K562 (cell line): ENCODE measurements around the gene GSG1. TPM values are rescaled to one million over a fixed set of nuclear protein-coding genes. Genes with fewer than 3 reads are reported as not detected.

Experiments used
- CBX2 ChIP-seq: fragments of 200-600 bp; sonication (generic); IDR thresholded peaks from one replicate; pipeline ENCODE4 v1.6.1; 2012; ENCODE audit warnings: mild to moderate bottlenecking, low read length, inconsistent platforms; ENCODE audit not compliant: insufficient read depth, poor library complexity, severe bottlenecking
- NFYB ChIP-seq: IDR thresholded peaks from 2 replicates; pipeline ENCODE4 v1.6.1; 2011; ENCODE audit warnings: mild to moderate bottlenecking, moderate library complexity; ENCODE audit not compliant: insufficient read length; ENCODE audit errors: extremely low read depth
- NUFIP1 ChIP-seq: fragments of 450-650 bp; IDR thresholded peaks from 2 replicates; pipeline ENCODE4 v1.6.1; 2018; ENCODE audit not compliant: partially characterized antibody
- TAF7 ChIP-seq: fragments of 450-650 bp; IDR thresholded peaks from 2 replicates; pipeline ENCODE4 v1.6.1; 2016; ENCODE audit warnings: missing genetic modification characterization, missing compliant biosample characterization
- TCF7L2 ChIP-seq: fragments of 150-350 bp; IDR thresholded peaks from 2 replicates; pipeline ENCODE4 v1.6.1; 2016; ENCODE audit warnings: low read depth, mild to moderate bottlenecking, low read length, moderate library complexity
- ZNF212 ChIP-seq: fragments of 450-650 bp; formaldehyde crosslinking; IDR thresholded peaks from 2 replicates; pipeline ENCODE4 v1.4.0; 2020; ENCODE audit warnings: mild to moderate bottlenecking
- ZNF253 ChIP-seq: fragments of 250-450 bp; sonication (Bioruptor Pico); conservative IDR thresholded peaks from 2 replicates; pipeline ENCODE4 v1.6.1; 2021; ENCODE audit warnings: mild to moderate bottlenecking
- ZNF431 ChIP-seq: sonication (generic); formaldehyde crosslinking; IDR thresholded peaks from 2 replicates; pipeline ENCODE4 v1.8.0; 2022; ENCODE audit warnings: mild to moderate bottlenecking, missing genetic modification reagents
- polyA plus RNA-seq, 8 experiments: library from polyadenylated mRNA; depleted of rRNA in 4 of 8; stranded (reverse) in 5 of 8; unstranded in 3 of 8; fragments of >200 nt; fragmentation: Nextera tagmentation in 2 of 8; fragmentation: Illumina TruSeq in 1 of 8; extraction: Ambion mirVana in 2 of 8; extraction: Trizol in 1 of 8; gene quantifications; 2 replicates each; pipeline versions ENCODE4 v1.2.1 to v1.2.3, GENCODE V29; 2011 to 2014; ENCODE audit warnings: inconsistent platforms in 1 of 8, missing spikeins in 1 of 8
- total RNA-seq, 7 experiments: library from RNA; depleted of rRNA in 6 of 7; stranded (reverse); fragments of >200 nt in 6 of 7; fragmentation: Illumina TruSeq in 2 of 7; extraction: Trizol in 2 of 7; gene quantifications; 2 replicates each; pipeline versions ENCODE4 v1.2.1 to v1.2.3, GENCODE V29; 2011 to 2021; ENCODE audit warnings: low replicate concordance in 1 of 7
- TF ChIP-seq, protein P1 (sequence below): fragments of 250-450 bp; sonication (Bioruptor Pico); IDR thresholded peaks from 2 replicates; pipeline ENCODE4 v1.8.0; 2022; ENCODE audit warnings: inconsistent platforms
- TF ChIP-seq, protein P2 (sequence below): fragments of 250-450 bp; sonication (Bioruptor Pico); IDR thresholded peaks from 2 replicates; pipeline ENCODE4 v1.4.0; 2020
- TF ChIP-seq, protein P3 (sequence below): sonication (generic); formaldehyde crosslinking; IDR thresholded peaks from 2 replicates; pipeline ENCODE4 v1.8.0; 2022; ENCODE audit warnings: mild to moderate bottlenecking, missing genetic modification reagents
- TF ChIP-seq, protein P4 (sequence below): sonication (generic); formaldehyde crosslinking; IDR thresholded peaks from 2 replicates; pipeline ENCODE4 v1.8.1; 2023; ENCODE audit warnings: mild to moderate bottlenecking, missing genetic modification reagents
- TF ChIP-seq, protein P5 (sequence below): fragments of 250-450 bp; sonication (Bioruptor Pico); IDR thresholded peaks from 2 replicates; pipeline ENCODE4 v1.8.0; 2021; ENCODE audit warnings: borderline replicate concordance, mild to moderate bottlenecking, moderate library complexity; ENCODE audit not compliant: poor library complexity, severe bottlenecking

Gene GSG1
- total and polyA plus RNA-seq, 9 of the 15 experiments (the other 6 are each of a cell fraction or from before 2014, with no cell fraction given) = not detected

DNA sequence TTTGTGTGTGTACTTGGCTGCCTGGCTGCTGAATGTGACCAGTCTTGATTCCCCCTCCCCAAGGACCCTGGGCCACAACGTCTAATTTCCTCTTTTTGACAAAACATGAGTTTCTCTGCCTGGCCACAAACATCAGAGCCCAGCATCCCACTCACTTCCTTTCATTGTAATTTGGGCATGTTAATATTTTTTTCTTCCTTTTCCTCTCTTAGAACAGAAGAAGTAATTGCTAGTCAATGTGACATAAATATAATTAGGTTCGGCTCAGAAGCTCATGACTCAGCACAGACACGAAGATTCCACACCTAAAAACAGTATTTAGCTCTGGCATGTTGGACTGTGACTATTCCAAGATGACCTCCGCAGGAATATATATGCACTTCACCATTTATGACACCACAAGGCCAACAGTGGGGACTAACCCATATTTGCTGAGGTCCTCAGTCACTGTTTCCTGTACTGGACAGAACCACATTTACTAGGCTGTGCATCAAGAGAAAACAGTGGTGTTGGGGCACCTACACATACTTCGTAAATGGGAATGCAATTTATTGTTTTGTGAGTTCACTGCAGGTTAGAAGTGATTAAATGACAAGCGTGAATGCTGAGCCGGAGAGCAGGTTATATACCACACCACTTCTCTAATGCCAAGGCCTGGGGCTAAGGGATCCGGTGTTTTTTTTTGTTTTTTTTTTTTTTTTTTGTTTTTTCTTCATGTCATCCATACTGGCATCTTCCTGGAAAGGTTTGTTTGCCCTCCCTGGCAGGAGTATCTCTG, 4.2 kb downstream of the GSG1 start (continued):
- TF ChIP-seq CBX2 (no peak), ZNF253 (CRISPR knock-in tag) (no peak), TAF7 (no peak), NFYB (no peak), ZNF212 (CRISPR knock-in tag) (no peak), NUFIP1 (no peak), TCF7L2 (no peak), ZNF431 (no peak)
- TF ChIP-seq, protein P1, sequence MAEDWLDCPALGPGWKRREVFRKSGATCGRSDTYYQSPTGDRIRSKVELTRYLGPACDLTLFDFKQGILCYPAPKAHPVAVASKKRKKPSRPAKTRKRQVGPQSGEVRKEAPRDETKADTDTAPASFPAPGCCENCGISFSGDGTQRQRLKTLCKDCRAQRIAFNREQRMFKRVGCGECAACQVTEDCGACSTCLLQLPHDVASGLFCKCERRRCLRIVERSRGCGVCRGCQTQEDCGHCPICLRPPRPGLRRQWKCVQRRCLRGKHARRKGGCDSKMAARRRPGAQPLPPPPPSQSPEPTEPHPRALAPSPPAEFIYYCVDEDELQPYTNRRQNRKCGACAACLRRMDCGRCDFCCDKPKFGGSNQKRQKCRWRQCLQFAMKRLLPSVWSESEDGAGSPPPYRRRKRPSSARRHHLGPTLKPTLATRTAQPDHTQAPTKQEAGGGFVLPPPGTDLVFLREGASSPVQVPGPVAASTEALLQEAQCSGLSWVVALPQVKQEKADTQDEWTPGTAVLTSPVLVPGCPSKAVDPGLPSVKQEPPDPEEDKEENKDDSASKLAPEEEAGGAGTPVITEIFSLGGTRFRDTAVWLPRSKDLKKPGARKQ = no peak
- TF ChIP-seq, protein P2, sequence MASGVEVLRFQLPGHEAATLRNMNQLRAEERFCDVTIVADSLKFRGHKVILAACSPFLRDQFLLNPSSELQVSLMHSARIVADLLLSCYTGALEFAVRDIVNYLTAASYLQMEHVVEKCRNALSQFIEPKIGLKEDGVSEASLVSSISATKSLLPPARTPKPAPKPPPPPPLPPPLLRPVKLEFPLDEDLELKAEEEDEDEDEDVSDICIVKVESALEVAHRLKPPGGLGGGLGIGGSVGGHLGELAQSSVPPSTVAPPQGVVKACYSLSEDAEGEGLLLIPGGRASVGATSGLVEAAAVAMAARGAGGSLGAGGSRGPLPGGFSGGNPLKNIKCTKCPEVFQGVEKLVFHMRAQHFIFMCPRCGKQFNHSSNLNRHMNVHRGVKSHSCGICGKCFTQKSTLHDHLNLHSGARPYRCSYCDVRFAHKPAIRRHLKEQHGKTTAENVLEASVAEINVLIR = no peak
- TF ChIP-seq, protein P3, sequence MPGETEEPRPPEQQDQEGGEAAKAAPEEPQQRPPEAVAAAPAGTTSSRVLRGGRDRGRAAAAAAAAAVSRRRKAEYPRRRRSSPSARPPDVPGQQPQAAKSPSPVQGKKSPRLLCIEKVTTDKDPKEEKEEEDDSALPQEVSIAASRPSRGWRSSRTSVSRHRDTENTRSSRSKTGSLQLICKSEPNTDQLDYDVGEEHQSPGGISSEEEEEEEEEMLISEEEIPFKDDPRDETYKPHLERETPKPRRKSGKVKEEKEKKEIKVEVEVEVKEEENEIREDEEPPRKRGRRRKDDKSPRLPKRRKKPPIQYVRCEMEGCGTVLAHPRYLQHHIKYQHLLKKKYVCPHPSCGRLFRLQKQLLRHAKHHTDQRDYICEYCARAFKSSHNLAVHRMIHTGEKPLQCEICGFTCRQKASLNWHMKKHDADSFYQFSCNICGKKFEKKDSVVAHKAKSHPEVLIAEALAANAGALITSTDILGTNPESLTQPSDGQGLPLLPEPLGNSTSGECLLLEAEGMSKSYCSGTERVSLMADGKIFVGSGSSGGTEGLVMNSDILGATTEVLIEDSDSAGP (CRISPR knock-in tag) = no peak
- TF ChIP-seq, protein P4, sequence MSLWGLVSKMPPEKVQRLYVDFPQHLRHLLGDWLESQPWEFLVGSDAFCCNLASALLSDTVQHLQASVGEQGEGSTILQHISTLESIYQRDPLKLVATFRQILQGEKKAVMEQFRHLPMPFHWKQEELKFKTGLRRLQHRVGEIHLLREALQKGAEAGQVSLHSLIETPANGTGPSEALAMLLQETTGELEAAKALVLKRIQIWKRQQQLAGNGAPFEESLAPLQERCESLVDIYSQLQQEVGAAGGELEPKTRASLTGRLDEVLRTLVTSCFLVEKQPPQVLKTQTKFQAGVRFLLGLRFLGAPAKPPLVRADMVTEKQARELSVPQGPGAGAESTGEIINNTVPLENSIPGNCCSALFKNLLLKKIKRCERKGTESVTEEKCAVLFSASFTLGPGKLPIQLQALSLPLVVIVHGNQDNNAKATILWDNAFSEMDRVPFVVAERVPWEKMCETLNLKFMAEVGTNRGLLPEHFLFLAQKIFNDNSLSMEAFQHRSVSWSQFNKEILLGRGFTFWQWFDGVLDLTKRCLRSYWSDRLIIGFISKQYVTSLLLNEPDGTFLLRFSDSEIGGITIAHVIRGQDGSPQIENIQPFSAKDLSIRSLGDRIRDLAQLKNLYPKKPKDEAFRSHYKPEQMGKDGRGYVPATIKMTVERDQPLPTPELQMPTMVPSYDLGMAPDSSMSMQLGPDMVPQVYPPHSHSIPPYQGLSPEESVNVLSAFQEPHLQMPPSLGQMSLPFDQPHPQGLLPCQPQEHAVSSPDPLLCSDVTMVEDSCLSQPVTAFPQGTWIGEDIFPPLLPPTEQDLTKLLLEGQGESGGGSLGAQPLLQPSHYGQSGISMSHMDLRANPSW (CRISPR knock-in tag) = no peak
- TF ChIP-seq, protein P5, sequence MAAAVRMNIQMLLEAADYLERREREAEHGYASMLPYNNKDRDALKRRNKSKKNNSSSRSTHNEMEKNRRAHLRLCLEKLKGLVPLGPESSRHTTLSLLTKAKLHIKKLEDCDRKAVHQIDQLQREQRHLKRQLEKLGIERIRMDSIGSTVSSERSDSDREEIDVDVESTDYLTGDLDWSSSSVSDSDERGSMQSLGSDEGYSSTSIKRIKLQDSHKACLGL (CRISPR knock-in tag) = no peak
